AG08396 (cell line): ENCODE data around the gene CRMP1.
"Not testable (repeated sequence)": the region's sequence is repeated elsewhere in the genome, so short reads cannot be mapped to it uniquely, and the experiment has no call there.

Source experiments
- DNase-seq: peaks from one replicate; pipeline ENCODE4 v3.0.0; 2012; ENCODE audit warnings: low spot score, mixed read lengths

CRMP1 gene

GRCh38 chr4:5822619-5823018 is 70.3 kb downstream of the CRMP1 start:
- no peak for DNase-seq

GRCh38 chr4:5821665-5822358 is 71.1 kb downstream of the CRMP1 start:
- no peak for DNase-seq

GRCh38 chr4:5816851-5817375 is 76.0 kb downstream of the CRMP1 start:
- DNase-seq = no peak

- DNase-seq = no peak
These were observed 76.8 kb downstream of the CRMP1 start for GRCh38 chr4:5816101-5816500.

- DNase-seq = no peak
These were observed 77.2 kb downstream of the CRMP1 start for GRCh38 chr4:5815641-5816040.

GRCh38 chr4:5814421-5814820 is 78.5 kb downstream of the CRMP1 start:
- no peak for DNase-seq

GRCh38 chr4:5813882-5814255 is 79.0 kb downstream of the CRMP1 start:
- DNase-seq = no peak

GRCh38 chr4:5812506-5813229 is 80.2 kb downstream of the CRMP1 start:
- DNase-seq = peak; percentile 79

- not testable (repeated sequence) for DNase-seq
These were observed 80.8 kb downstream of the CRMP1 start for GRCh38 chr4:5812057-5812456.

GRCh38 chr4:5810770-5811430 is 82.0 kb downstream of the CRMP1 start:
- no peak for DNase-seq

GRCh38 chr4:5810151-5810550 is 82.7 kb downstream of the CRMP1 start:
- no peak for DNase-seq

GRCh38 chr4:5809216-5809776 is 83.6 kb downstream of the CRMP1 start:
- DNase-seq = no peak

GRCh38 chr4:5808081-5808741 is 84.7 kb downstream of the CRMP1 start:
- DNase-seq = no peak

- DNase-seq = no peak
These were observed 87.6 kb downstream of the CRMP1 start for GRCh38 chr4:5805270-5805669.

GRCh38 chr4:5804656-5805055 is 88.2 kb downstream of the CRMP1 start:
- DNase-seq = no peak

GRCh38 chr4:5802565-5802964 is 90.3 kb downstream of the CRMP1 start:
- no peak for DNase-seq

- DNase-seq = no peak
These were observed 91.2 kb downstream of the CRMP1 start for GRCh38 chr4:5801696-5802095.

- DNase-seq = no peak
These were observed 92.4 kb downstream of the CRMP1 start for GRCh38 chr4:5800496-5800895.

GRCh38 chr4:5799406-5799805 is 93.5 kb downstream of the CRMP1 start:
- no peak for DNase-seq

- no peak for DNase-seq
These were observed 93.9 kb downstream of the CRMP1 start for GRCh38 chr4:5798946-5799345.

GRCh38 chr4:5798462-5798861 is 94.4 kb downstream of the CRMP1 start:
- DNase-seq = no peak

GRCh38 chr4:5797866-5798265 is 95.0 kb downstream of the CRMP1 start:
- DNase-seq = no peak
